HepG2 (cell line): ENCODE results near the gene STX10. TPM values are rescaled to one million over a fixed set of nuclear protein-coding genes. Genes with fewer than 3 reads are reported as not detected.

Experiments used
- ATAC-seq: fragments of 200-7000 bp; cut with Tn5 transposase; 3 replicates; pipeline ENCODE4 v1.9.1; 2020; ENCODE audit warnings: mild to moderate bottlenecking, moderate library complexity
- BruUV-seq: library from RNA; stranded (reverse); fragments of 400-500 nt; replicated peaks from 2 replicates; lab custom pipeline; 2021; lab: Mats Ljungman, UMichigan
- CTCF ChIA-PET: fragments of 300-600 bp; formaldehyde crosslinking; extraction: SDS; loops from one replicate; lab custom pipeline; 2021; ENCODE audit warnings: low total read pairs, inconsistent platforms, low intra/inter-chr PET ratio; lab: Yijun Ruan, JAX
- POLR2A ChIA-PET: fragments of 350-600 bp; sonication (Branson Sonifier 250); formaldehyde crosslinking; loops from one replicate; lab custom pipeline; 2020; ENCODE audit warnings: antibody characterized with exemption, inconsistent platforms; lab: Yijun Ruan, JAX
- DNase-seq: peaks from one replicate; pipeline ENCODE4 v3.0.0-alpha.2; 2015; ENCODE audit warnings: low spot score
- FAIRE-seq: peaks from 3 replicates; lab custom pipeline; 2011; peaks lifted over from hg19 to GRCh38; lab: Jason Lieb, UNC
- H2AFZ ChIP-seq: one replicate; pipeline ENCODE4 v1.6.1; 2011; ENCODE audit warnings: low read length, inconsistent platforms
- H3K27ac ChIP-seq: fragments of 300-600 bp; 3 replicates; pipeline ENCODE4 v1.8.0; 2011; ENCODE audit warnings: mixed run types, mild to moderate bottlenecking, mixed read lengths, low read length, inconsistent platforms; ENCODE audit not compliant: insufficient read depth; ENCODE audit errors: extremely low read length
- H3K27me3 ChIP-seq, 2 experiments: fragments of 200-600 bp in 1 of 2; 2 replicates in 1 of 2; 3 replicates in 1 of 2; pipeline versions ENCODE4 v1.6.0 to v1.8.0; 2011; ENCODE audit warnings: low read length in 2 of 2, mild to moderate bottlenecking in 2 of 2, moderate library complexity in 2 of 2, inconsistent platforms in 1 of 2; ENCODE audit not compliant: insufficient read depth in 2 of 2, control insufficient read depth in 1 of 2
- H3K36me3 ChIP-seq, 2 experiments: fragments of 200-600 bp in 1 of 2; replicated peaks in 1 of 2; 2 replicates in 1 of 2; 3 replicates in 1 of 2; pipeline versions ENCODE4 v1.5.1 to v1.8.0; 2011; ENCODE audit warnings: low read length in 2 of 2, inconsistent platforms in 1 of 2; ENCODE audit not compliant: insufficient read depth in 2 of 2, control insufficient read depth in 1 of 2
- H3K4me1 ChIP-seq: 2 replicates; pipeline ENCODE4 v1.5.1; 2012; ENCODE audit warnings: low read length, inconsistent platforms; ENCODE audit not compliant: insufficient read depth
- H3K4me2 ChIP-seq: 2 replicates; pipeline ENCODE4 v1.6.0; 2011; ENCODE audit warnings: low read depth, low read length, inconsistent platforms
- H3K4me3 ChIP-seq, 3 experiments: fragments of 200-600 bp in 1 of 3; sonication (generic), shearing (Covaris generic) in 1 of 3; replicated peaks in 1 of 3; 2 replicates each; pipeline ENCODE4 v1.5.1; 2011 to 2016; ENCODE audit warnings: low read length in 3 of 3, inconsistent platforms in 2 of 3, low read depth in 2 of 3, mild to moderate bottlenecking in 2 of 3, control low read depth in 1 of 3, mixed read lengths in 1 of 3; ENCODE audit not compliant: insufficient read depth in 1 of 3
- H3K79me2 ChIP-seq: one replicate; pipeline ENCODE4 v1.6.1; 2011; ENCODE audit warnings: low read length, inconsistent platforms; ENCODE audit not compliant: insufficient read depth
- H3K9ac ChIP-seq: 2 replicates; pipeline ENCODE4 v1.6.0; 2011; ENCODE audit warnings: mild to moderate bottlenecking, low read depth, low read length, inconsistent platforms; ENCODE audit not compliant: insufficient read depth
- H3K9me3 ChIP-seq: 2 replicates; pipeline ENCODE4 v1.5.1; 2012; ENCODE audit warnings: mild to moderate bottlenecking, low read length
- H4K20me1 ChIP-seq: 2 replicates; pipeline ENCODE4 v1.6.0; 2011; ENCODE audit warnings: inconsistent platforms, mild to moderate bottlenecking, low read length, moderate library complexity; ENCODE audit not compliant: insufficient read depth
- HIVEP1 ChIP-seq: sonication (generic); formaldehyde crosslinking; IDR thresholded peaks from 2 replicates; pipeline ENCODE4 v1.4.0; 2020; ENCODE audit warnings: mild to moderate bottlenecking, missing genetic modification reagents
- NFE2L1 ChIP-seq: sonication (generic); formaldehyde crosslinking; IDR thresholded peaks from 2 replicates; pipeline ENCODE4 v1.4.0; 2020; ENCODE audit warnings: missing genetic modification reagents, mild to moderate bottlenecking, borderline replicate concordance
- RXRA ChIP-seq: sonication (generic); formaldehyde crosslinking; IDR thresholded peaks from 2 replicates; pipeline ENCODE4 v1.5.1; 2020; ENCODE audit warnings: missing genetic modification reagents
- ZBTB7A ChIP-seq: sonication (generic); formaldehyde crosslinking; IDR thresholded peaks from 2 replicates; pipeline ENCODE4 v1.8.0; 2022; ENCODE audit warnings: mild to moderate bottlenecking, missing genetic modification reagents
- ZNF232 ChIP-seq: sonication (generic); formaldehyde crosslinking; IDR thresholded peaks from 2 replicates; pipeline ENCODE4 v1.4.0; 2020; ENCODE audit warnings: missing genetic modification reagents, borderline replicate concordance
- ZSCAN29 ChIP-seq: sonication (generic); formaldehyde crosslinking; conservative IDR thresholded peaks from 2 replicates; pipeline ENCODE4 v1.4.0; 2020; ENCODE audit warnings: mild to moderate bottlenecking, missing genetic modification reagents
- WGBS: methylation state at CpG from one replicate; pipeline ENCODE4 v1.1.6; 2017; ENCODE audit warnings: low lambda C conversion rate; 5-methylcytosine and 5-hydroxymethylcytosine counted together
- in situ Hi-C: cut with HindIII; loops from 2 replicates; pipeline ENCODE4 v1.10.0; 2017; ENCODE audit warnings: low pct_unique_long_range_greater_than_20kb; ENCODE audit not compliant: extremely low pct_ligation_motif_present
- intact Hi-C: fragments of 100-400 bp; cut with micrococcal nuclease; formaldehyde crosslinking; loops from one replicate; pipeline ENCODE4 v1.10.0; 2022; ENCODE audit not compliant: unreplicated experiment
- polyA plus RNA-seq, 8 experiments: library from polyadenylated mRNA; depleted of rRNA in 3 of 8; stranded (reverse) in 7 of 8; unstranded in 1 of 8; fragments of >200 nt; fragmentation: Illumina TruSeq in 4 of 8; extraction: Trizol in 4 of 8; gene quantifications; 2 replicates each; pipeline versions ENCODE4 v1.2.1 to v1.2.3, GENCODE V29; 2011 to 2016; ENCODE audit warnings: low read depth in 4 of 8, missing spikeins in 1 of 8, mixed read lengths in 1 of 8; ENCODE audit not compliant: insufficient read depth in 1 of 8
- total RNA-seq, 5 experiments: library from RNA; depleted of rRNA; stranded (reverse); fragments of >200 nt; fragmentation: Illumina TruSeq; extraction: Trizol; gene quantifications; 2 replicates each; pipeline ENCODE4 v1.2.3, GENCODE V29; 2016; ENCODE audit warnings: low read depth in 1 of 5
- TF ChIP-seq, protein P1 (sequence below): sonication (generic); formaldehyde crosslinking; IDR thresholded peaks from 2 replicates; pipeline ENCODE4 v1.4.0; 2020; ENCODE audit warnings: missing genetic modification reagents
- TF ChIP-seq, protein P2 (sequence below), 2 experiments: sonication (generic) in 1 of 2; formaldehyde crosslinking in 1 of 2; IDR thresholded peaks; 2 replicates each; pipeline versions ENCODE4 v1.6.1 to v1.9.0; 2014 to 2022; ENCODE audit warnings: antibody characterized with exemption in 1 of 2, borderline replicate concordance in 1 of 2, inconsistent platforms in 1 of 2, low read depth in 1 of 2, missing genetic modification reagents in 1 of 2

The STX10 gene
- total and polyA plus RNA-seq, 2 of the 13 experiments (the other 11 are each of a cell fraction or from before 2014, with no cell fraction given) = 47.9 to 66.4 TPM

DNA sequence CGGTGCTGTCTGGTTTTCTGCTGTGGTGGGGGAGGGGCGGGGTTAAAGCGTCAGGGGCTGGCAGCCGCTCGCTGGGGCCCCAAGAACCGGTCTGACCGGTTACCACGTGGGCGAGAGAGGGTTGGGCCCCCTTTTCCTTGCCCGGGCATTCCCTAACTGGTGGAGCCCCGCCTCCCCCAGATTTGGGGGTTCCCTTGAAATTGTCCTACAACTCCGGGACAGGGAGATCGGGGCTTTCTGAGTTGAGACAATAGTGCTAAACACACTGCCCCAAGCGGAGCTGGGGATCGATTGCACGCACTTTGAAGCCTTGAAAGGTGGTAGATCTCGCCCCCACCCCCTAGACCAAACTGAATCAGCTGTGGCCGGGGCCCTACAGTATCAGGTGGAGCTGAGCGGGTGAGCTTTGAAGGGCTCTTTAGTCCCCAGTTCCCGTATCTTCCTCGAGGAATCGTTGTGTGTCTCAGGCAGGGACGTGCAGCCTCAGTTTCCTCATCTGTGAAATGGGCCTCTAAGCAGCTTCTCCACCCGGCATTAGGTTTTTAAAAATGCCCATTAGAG, 4.8 kb upstream of the STX10 start (continued):
- TF ChIP-seq, protein P1, sequence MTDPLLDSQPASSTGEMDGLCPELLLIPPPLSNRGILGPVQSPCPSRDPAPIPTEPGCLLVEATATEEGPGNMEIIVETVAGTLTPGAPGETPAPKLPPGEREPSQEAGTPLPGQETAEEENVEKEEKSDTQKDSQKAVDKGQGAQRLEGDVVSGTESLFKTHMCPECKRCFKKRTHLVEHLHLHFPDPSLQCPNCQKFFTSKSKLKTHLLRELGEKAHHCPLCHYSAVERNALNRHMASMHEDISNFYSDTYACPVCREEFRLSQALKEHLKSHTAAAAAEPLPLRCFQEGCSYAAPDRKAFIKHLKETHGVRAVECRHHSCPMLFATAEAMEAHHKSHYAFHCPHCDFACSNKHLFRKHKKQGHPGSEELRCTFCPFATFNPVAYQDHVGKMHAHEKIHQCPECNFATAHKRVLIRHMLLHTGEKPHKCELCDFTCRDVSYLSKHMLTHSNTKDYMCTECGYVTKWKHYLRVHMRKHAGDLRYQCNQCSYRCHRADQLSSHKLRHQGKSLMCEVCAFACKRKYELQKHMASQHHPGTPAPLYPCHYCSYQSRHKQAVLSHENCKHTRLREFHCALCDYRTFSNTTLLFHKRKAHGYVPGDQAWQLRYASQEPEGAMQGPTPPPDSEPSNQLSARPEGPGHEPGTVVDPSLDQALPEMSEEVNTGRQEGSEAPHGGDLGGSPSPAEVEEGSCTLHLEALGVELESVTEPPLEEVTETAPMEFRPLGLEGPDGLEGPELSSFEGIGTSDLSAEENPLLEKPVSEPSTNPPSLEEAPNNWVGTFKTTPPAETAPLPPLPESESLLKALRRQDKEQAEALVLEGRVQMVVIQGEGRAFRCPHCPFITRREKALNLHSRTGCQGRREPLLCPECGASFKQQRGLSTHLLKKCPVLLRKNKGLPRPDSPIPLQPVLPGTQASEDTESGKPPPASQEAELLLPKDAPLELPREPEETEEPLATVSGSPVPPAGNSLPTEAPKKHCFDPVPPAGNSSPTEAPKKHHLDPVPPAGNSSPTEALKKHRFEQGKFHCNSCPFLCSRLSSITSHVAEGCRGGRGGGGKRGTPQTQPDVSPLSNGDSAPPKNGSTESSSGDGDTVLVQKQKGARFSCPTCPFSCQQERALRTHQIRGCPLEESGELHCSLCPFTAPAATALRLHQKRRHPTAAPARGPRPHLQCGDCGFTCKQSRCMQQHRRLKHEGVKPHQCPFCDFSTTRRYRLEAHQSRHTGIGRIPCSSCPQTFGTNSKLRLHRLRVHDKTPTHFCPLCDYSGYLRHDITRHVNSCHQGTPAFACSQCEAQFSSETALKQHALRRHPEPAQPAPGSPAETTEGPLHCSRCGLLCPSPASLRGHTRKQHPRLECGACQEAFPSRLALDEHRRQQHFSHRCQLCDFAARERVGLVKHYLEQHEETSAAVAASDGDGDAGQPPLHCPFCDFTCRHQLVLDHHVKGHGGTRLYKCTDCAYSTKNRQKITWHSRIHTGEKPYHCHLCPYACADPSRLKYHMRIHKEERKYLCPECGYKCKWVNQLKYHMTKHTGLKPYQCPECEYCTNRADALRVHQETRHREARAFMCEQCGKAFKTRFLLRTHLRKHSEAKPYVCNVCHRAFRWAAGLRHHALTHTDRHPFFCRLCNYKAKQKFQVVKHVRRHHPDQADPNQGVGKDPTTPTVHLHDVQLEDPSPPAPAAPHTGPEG (CRISPR knock-in tag) = no peak
- 0 out of 2 replicates have a peak, but pooled peaks have one; percentile 8 for TF ChIP-seq ZSCAN29 (CRISPR knock-in tag)
- TF ChIP-seq ZBTB7A (CRISPR knock-in tag) = no peak

DNA sequence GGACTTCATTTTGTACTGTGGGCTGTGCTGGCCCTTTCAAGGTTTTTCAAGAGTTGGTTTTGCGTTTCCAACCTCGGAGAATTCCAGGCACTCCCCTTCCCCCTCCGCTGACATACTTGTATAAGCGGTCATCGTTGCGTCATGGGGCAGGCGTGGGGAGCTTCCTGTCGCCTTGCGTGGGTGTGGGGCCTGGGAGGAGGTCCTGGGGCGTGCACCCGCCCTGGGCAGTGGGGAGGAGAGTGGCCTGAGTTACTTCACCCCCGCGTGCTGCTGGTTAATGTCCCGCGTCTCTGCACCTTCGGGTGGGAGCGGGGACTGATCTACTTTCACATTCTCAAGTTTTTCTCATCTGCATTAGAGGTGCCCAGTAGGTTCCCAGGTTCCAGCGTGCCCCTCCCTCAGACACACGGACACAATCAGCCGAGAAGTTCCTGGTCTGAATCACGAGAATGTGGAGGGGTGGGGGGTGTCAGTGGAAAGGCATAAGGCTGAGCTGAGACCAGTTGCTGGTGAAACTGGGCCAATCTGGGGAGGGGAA, 4.1 kb upstream of the STX10 start:
- under 1% methylated on average over 14 of the region's 21 CpGs for WGBS
- Histone ChIP-seq H3K36me3 (no peaks in the 10 kb centered on the region), H3K9me3 (no peaks in the 10 kb centered on the region), H3K79me2 (peaks cover 42% of the 10 kb centered on the region), H3K4me2 (peak overlapping the region; percentile 96), H3K9ac (peak overlapping the region; percentile 94), H3K27ac (peak overlapping the region; percentile 95), H2AFZ (no peak overlapping the region), H3K4me1 (peaks cover 35% of the 10 kb centered on the region), H3K4me3 (peak overlapping the region; percentile 57 to 91 (median 74)), H4K20me1 (peaks cover 3% of the 10 kb centered on the region; the same call in 1 of the 2 replicates), H3K27me3 (no peaks in the 10 kb centered on the region; a peak in 1 of 5 replicates)
- intact Hi-C loops = loop anchor here (5.0 kb wide), 2 partner anchors 37 to 693 kb away; partner anchors contain the start of genes NACC1 and TRMT1
- CTCF ChIA-PET = interaction anchor here (1.2 kb wide), 1 partner anchor 41 kb away, joined by 3 read pairs; no protein-coding TSS in a partner anchor
- ATAC-seq (no peak), FAIRE-seq (no peak), DNase-seq (peak; percentile 65)
- no TSS peak for BruUV-seq
- in situ Hi-C loops = loop anchor here (5.0 kb wide), 2 partner anchors 37 to 38 kb away; partner anchors contain the start of genes NACC1 and TRMT1
- POLR2A ChIA-PET = interaction anchor here (1.6 to 3.0 kb wide), 8 partner anchors 9 to 177 kb away, joined by 3 to 63 read pairs (median 8); partner anchors contain the start of gene NACC1
- TF ChIP-seq HIVEP1 (CRISPR knock-in tag) = peak; percentile 25; the same call in 1 of the 2 replicates
- TF ChIP-seq ZNF232 (CRISPR knock-in tag) = no peak
- no peak for TF ChIP-seq NFE2L1 (CRISPR knock-in tag)
- TF ChIP-seq, protein P2, sequence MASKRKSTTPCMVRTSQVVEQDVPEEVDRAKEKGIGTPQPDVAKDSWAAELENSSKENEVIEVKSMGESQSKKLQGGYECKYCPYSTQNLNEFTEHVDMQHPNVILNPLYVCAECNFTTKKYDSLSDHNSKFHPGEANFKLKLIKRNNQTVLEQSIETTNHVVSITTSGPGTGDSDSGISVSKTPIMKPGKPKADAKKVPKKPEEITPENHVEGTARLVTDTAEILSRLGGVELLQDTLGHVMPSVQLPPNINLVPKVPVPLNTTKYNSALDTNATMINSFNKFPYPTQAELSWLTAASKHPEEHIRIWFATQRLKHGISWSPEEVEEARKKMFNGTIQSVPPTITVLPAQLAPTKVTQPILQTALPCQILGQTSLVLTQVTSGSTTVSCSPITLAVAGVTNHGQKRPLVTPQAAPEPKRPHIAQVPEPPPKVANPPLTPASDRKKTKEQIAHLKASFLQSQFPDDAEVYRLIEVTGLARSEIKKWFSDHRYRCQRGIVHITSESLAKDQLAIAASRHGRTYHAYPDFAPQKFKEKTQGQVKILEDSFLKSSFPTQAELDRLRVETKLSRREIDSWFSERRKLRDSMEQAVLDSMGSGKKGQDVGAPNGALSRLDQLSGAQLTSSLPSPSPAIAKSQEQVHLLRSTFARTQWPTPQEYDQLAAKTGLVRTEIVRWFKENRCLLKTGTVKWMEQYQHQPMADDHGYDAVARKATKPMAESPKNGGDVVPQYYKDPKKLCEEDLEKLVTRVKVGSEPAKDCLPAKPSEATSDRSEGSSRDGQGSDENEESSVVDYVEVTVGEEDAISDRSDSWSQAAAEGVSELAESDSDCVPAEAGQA (IDR thresholded peaks at IDR 0.05; ENCODE audit: low read depth) = peak; percentile 64; the same call in 1 of the 2 replicates
- TF ChIP-seq, protein P2 (CRISPR knock-in tag; IDR thresholded peaks at IDR 0.05; ENCODE audit: borderline replicate concordance) = no peak
- peak; percentile 33; the same call in 1 of the 2 replicates for TF ChIP-seq RXRA
